GM13976 (cell line): ENCODE measurements around the gene KRT84.

Experiments
- DNase-seq: peaks from one replicate; pipeline ENCODE4 v3.0.0; 2012; ENCODE audit warnings: low spot score
- CTCF ChIP-seq: IDR thresholded peaks from 2 replicates; pipeline ENCODE4 v1.5.1; 2012; ENCODE audit warnings: borderline replicate concordance, mild to moderate bottlenecking; ENCODE audit not compliant: insufficient read depth; ENCODE audit errors: extremely low read depth, missing control alignments, control extremely low read depth
- in situ Hi-C: fragments of 300-500 bp; cut with MboI; formaldehyde crosslinking; loops from one replicate; pipeline ENCODE4 v1.12.0; 2022; ENCODE audit warnings: low sequenced_read_pairs, mixed read lengths, inconsistent platforms; ENCODE audit not compliant: unreplicated experiment

The KRT84 gene

GRCh38 chr12:52428121-52428520, 42.7 kb upstream of the KRT84 start:
- TF ChIP-seq CTCF: no peak

GRCh38 chr12:52427083-52427482, 41.6 kb upstream of the KRT84 start:
- no peak for DNase-seq
- in situ Hi-C loops: no loop called here
- TF ChIP-seq CTCF: no peak

More at GRCh38 chr12:52428121-52428520, 42.7 kb upstream of the KRT84 start:
- DNase-seq: no peak
- in situ Hi-C loops: no loop called here

DNA sequence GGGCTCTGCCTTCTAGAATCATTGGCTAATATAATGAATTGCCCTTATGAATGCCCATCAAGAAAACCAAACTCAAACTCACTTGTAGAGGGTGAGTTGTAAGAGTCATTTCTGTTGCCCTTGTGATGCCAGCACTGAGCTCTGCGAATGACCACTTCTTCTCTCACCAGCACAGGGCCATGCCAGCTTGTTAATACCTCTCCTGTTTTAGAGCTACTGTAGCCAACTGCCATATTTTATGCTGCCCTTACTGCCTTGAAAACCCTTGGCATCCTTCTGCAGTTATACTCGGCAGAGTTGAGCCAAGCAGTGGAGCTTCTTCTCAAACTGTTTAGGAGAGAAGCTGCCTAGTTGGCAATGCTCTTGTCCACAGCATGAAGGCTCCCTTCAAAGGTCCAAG, 40.6 kb upstream of the KRT84 start:
- in situ Hi-C loops: no loop called here

DNA sequence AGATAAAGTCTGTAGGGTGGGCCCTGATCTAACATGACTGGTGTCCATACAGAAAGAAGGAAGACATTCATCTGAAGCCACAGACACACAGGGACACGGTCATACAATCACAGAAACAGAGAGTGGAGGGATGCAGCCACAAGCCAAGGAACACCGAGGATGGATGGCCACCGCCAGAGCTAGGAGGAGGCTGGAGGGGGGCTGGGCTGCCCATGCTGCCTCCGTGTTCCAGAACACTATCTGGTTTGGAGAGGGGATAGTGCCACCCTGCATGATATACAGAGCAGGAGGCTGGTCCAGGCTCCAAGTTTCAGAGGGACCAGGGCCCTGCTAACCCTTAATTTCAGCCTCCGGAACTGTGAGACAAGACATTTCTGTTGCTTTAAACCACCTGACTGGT, 40.0 kb upstream of the KRT84 start:
- no peak for TF ChIP-seq CTCF
- in situ Hi-C loops: no loop called here

More for the DNA sequence above, 40.6 kb upstream of the KRT84 start:
- no peak for DNase-seq
- no peak for TF ChIP-seq CTCF

GRCh38 chr12:52423661-52424500, 38.4 kb upstream of the KRT84 start:
- no peak for TF ChIP-seq CTCF
- in situ Hi-C loops: no loop called here
- no peak for DNase-seq

More for the DNA sequence above, 40.0 kb upstream of the KRT84 start:
- no peak for DNase-seq

DNA sequence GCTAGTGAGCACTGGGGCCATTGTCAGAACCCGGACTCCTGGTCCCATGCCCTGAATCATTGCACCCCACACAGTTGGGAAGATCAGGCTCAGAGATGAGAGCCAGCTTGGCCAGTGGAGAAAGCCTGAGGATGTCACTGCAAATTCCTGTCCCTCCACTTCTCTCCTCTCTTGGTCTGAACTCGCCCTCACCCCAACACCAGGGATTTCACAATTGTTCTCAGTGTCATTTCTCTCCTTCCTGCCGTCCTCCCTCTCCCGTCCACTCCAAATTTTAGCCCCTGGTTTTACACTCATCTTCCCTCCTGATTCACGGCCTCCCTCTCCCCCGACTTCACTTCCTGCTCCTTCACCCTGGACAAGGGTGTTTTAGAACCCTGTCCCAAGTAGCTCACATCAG, 37.6 kb upstream of the KRT84 start:
- in situ Hi-C loops: no loop called here
- TF ChIP-seq CTCF: no peak
- no peak for DNase-seq
